MM.1S (cell line): Measurements from ENCODE around the gene CACNG4.

ENCODE experiments used
- DNase-seq: peaks from one replicate; pipeline ENCODE4 v3.0.0-alpha.2; 2015
- H2AFZ ChIP-seq: fragments of 300-600 bp; sonication (generic); 2 replicates; pipeline ENCODE4 v1.6.0; 2016; ENCODE audit warnings: antibody characterized with exemption, low read length
- H3F3A ChIP-seq: fragments of 300-600 bp; sonication (generic); 2 replicates; pipeline ENCODE4 v1.6.1; 2016; ENCODE audit warnings: mild to moderate bottlenecking, antibody characterized with exemption, low read length, moderate library complexity, mixed read lengths; ENCODE audit not compliant: insufficient read depth
- H3K27ac ChIP-seq: fragments of 300-600 bp; sonication (generic); 2 replicates; pipeline ENCODE4 v1.5.1; 2016; ENCODE audit warnings: mild to moderate bottlenecking, low read length
- H3K27me3 ChIP-seq: fragments of 300-600 bp; sonication (generic); replicated peaks from 2 replicates; pipeline ENCODE4 v1.6.0; 2016; ENCODE audit warnings: low read length; ENCODE audit not compliant: insufficient read depth
- H3K36me3 ChIP-seq: fragments of 300-600 bp; sonication (generic); replicated peaks from 2 replicates; pipeline ENCODE4 v1.6.1; 2016; ENCODE audit warnings: mild to moderate bottlenecking, low read length, mixed read lengths; ENCODE audit not compliant: insufficient read depth
- H3K4me1 ChIP-seq: fragments of 300-600 bp; sonication (generic); 2 replicates; pipeline ENCODE4 v1.6.1; 2016; ENCODE audit warnings: low read length, mixed read lengths
- H3K4me2 ChIP-seq: fragments of 300-600 bp; sonication (generic); 2 replicates; pipeline ENCODE4 v1.6.0; 2016; ENCODE audit warnings: low read depth, low read length
- H3K4me3 ChIP-seq: fragments of 300-600 bp; sonication (generic); 2 replicates; pipeline ENCODE4 v1.5.1; 2016; ENCODE audit warnings: low read length, mixed read lengths
- H3K79me2 ChIP-seq: fragments of 300-600 bp; sonication (generic); 2 replicates; pipeline ENCODE4 v1.6.1; 2016; ENCODE audit warnings: mixed run types, low read length, mixed read lengths
- H3K9ac ChIP-seq: fragments of 300-600 bp; sonication (generic); 2 replicates; pipeline ENCODE4 v1.6.1; 2016; ENCODE audit warnings: low read length, mixed read lengths
- H3K9me2 ChIP-seq: fragments of 300-600 bp; sonication (generic); replicated peaks from 2 replicates; pipeline ENCODE4 v1.6.1; 2016; ENCODE audit warnings: mild to moderate bottlenecking, low read length, mixed read lengths; ENCODE audit not compliant: insufficient read depth
- H3K9me3 ChIP-seq: fragments of 300-600 bp; sonication (generic); replicated peaks from 2 replicates; pipeline ENCODE4 v1.6.1; 2016; ENCODE audit warnings: mild to moderate bottlenecking, low read length, mixed read lengths; ENCODE audit not compliant: insufficient read depth
- H4K20me1 ChIP-seq: fragments of 300-600 bp; sonication (generic); 2 replicates; pipeline ENCODE4 v1.6.1; 2016; ENCODE audit warnings: mild to moderate bottlenecking, low read length, moderate library complexity, mixed read lengths; ENCODE audit not compliant: insufficient read depth
- CTCF ChIP-seq: fragments of 300-600 bp; sonication (generic); IDR thresholded peaks from 2 replicates; pipeline ENCODE4 v1.5.1; 2016; ENCODE audit warnings: antibody characterized with exemption, low read length, mixed read lengths
- EZH2 ChIP-seq: fragments of 300-600 bp; sonication (generic); optimal IDR thresholded peaks from 2 replicates; pipeline ENCODE3; 2017; ENCODE audit warnings: low read depth, mild to moderate bottlenecking, antibody characterized with exemption, low read length, mixed read lengths
- EZH2phosphoT487 ChIP-seq: fragments of 300-600 bp; sonication (generic); IDR thresholded peaks from 2 replicates; pipeline ENCODE4 v1.6.1; 2018; ENCODE audit warnings: antibody characterized with exemption, low read length

CACNG4 gene

GRCh38 chr17:66916946-66917345 lies 47.6 kb upstream of the CACNG4 start:
- H3K4me1 ChIP-seq: no peaks in the 10 kb centered on the region
- no peak overlapping the region for H3K27ac ChIP-seq
- no peaks in the 10 kb centered on the region for H3K79me2 ChIP-seq
- H3F3A ChIP-seq: no peaks in the 10 kb centered on the region
- H3K9ac ChIP-seq: no peak overlapping the region
- H3K9me2 ChIP-seq: no peaks in the 10 kb centered on the region
- no peaks in the 10 kb centered on the region for H4K20me1 ChIP-seq
- no peaks in the 10 kb centered on the region for H3K27me3 ChIP-seq
- no peak overlapping the region for H3K4me3 ChIP-seq
- no peaks in the 10 kb centered on the region for H3K9me3 ChIP-seq
- no peak for DNase-seq
- H3K4me2 ChIP-seq: no peak overlapping the region
- TF ChIP-seq EZH2: no peak
- TF ChIP-seq CTCF: no peak
- no peak for TF ChIP-seq EZH2phosphoT487
- no peak overlapping the region for H2AFZ ChIP-seq
- H3K36me3 ChIP-seq: no peaks in the 10 kb centered on the region

GRCh38 chr17:66918896-66919295 lies 45.6 kb upstream of the CACNG4 start:
- TF ChIP-seq EZH2: no peak
- TF ChIP-seq EZH2phosphoT487: no peak
- no peak for TF ChIP-seq CTCF
- H3K4me3 ChIP-seq: no peak overlapping the region
- H3K9me3 ChIP-seq: no peaks in the 10 kb centered on the region
- H3K79me2 ChIP-seq: no peaks in the 10 kb centered on the region
- H3K27ac ChIP-seq: no peak overlapping the region
- no peak overlapping the region for H3K4me2 ChIP-seq
- DNase-seq: no peak
- H3K9ac ChIP-seq: no peak overlapping the region
- no peaks in the 10 kb centered on the region for H3K36me3 ChIP-seq
- H3K9me2 ChIP-seq: no peaks in the 10 kb centered on the region
- H3F3A ChIP-seq: no peaks in the 10 kb centered on the region
- no peaks in the 10 kb centered on the region for H3K4me1 ChIP-seq
- no peaks in the 10 kb centered on the region for H3K27me3 ChIP-seq
- no peaks in the 10 kb centered on the region for H4K20me1 ChIP-seq
- H2AFZ ChIP-seq: no peak overlapping the region

- H3K79me2 ChIP-seq: no peaks in the 10 kb centered on the region
- no peak overlapping the region for H3K27ac ChIP-seq
- no peaks in the 10 kb centered on the region for H3K9me3 ChIP-seq
- no peak for TF ChIP-seq CTCF
- no peak for TF ChIP-seq EZH2
- no peaks in the 10 kb centered on the region for H3F3A ChIP-seq
- no peaks in the 10 kb centered on the region for H3K27me3 ChIP-seq
- no peaks in the 10 kb centered on the region for H3K36me3 ChIP-seq
- H2AFZ ChIP-seq: no peak overlapping the region
- no peak overlapping the region for H3K4me3 ChIP-seq
- no peak overlapping the region for H3K9ac ChIP-seq
- DNase-seq: no peak
- H3K4me2 ChIP-seq: no peak overlapping the region
- H3K9me2 ChIP-seq: no peaks in the 10 kb centered on the region
- H4K20me1 ChIP-seq: no peaks in the 10 kb centered on the region
- H3K4me1 ChIP-seq: no peaks in the 10 kb centered on the region
These were observed 44.1 kb upstream of the CACNG4 start for GRCh38 chr17:66920435-66920834.
